NOMO-1 (cell line): Measurements from ENCODE around the gene SNRPD3.
A peak's percentile ranks its signal among the peaks of the same experiment; 100 is the strongest.

ENCODE experiments used
- DNase-seq, 2 experiments: peaks; one replicate each; lab custom pipeline; 2025; ENCODE audit not compliant: unreplicated experiment in 2 of 2; lab: John Stamatoyannopoulos, UW

The SNRPD3 gene

DNA sequence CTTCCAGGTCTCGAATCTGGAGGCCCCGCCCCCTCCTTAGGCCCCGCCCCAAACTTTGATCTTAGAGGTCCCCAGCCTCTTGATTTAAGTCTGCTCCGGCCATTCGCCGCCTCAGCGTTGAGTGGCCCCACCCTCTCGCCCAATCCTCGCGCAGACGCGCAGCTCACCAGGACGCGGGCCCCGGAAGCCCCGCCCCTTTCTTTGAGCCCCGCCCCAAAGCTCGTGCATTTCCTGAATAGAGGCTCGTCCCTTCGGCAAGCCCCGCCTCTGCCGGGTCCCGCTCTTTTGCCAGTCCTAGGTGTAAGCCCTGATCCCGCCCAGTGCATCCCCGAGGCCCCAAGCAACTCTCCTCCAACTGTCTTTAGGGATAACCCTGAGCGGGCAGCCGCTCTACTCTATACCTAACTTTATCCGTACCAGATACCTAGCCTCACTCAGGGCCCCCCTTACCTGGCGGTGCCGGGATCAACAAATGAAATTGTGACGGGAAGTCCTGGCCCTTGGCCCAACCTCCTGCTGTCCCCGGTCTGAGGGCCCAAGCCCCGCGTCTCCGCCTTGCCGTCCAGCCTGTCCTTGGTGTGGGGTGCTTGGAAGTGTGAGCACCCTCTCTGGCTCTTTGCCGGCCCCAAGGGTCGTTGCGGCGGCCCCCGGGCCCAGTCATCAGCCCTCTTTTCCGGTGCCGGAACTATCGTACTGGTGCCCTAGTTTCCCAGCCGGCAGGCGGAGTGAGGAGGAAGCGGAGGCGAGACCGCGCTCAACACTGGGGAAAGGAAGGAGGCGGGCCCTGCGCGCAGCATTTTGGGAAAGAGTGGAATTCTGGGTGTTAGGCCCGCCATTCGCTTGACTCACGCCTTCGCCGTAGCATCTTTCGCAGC lies at the start of gene SNRPD3:
TSS of gene SNRPD3 (plus strand) at position 835 of the 875 bp plus-strand sequence. CDS start 1,676 bp downstream, outside the sequence.
- DNase-seq = peak; percentile 94 to 98

DNA sequence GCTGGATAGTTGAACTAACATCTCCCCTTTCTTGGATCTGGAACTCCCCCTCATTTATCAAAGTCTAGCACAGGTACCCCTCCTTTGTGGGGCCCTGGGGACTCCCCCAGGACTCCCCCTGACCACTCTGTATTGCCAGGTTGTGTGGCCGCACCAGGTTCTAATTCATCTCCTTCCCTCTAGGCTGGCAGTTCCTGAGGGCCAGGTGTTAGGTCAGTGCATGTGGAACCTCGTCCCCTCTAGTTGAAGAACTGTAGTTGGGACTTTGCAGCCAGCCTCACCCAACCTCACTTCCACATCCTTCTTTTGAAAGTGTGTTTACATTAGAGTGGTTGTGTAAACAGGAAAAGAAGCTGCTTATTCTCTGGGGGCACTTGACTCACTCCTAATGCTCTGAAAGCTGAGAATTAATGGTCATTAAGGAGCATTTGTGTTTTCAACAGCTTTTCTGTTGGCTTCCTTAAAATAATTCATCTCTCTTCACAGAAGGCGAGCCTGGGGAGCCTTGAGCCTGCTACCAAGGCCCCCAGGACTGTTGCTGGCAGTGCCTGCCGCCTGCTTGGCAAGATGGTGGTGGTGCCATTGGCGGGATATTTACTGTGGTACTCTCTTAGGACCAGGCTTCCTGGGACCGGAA lies 48.9 kb upstream of the SNRPD3 start:
- DNase-seq = peak; percentile 62 to 80

DNA sequence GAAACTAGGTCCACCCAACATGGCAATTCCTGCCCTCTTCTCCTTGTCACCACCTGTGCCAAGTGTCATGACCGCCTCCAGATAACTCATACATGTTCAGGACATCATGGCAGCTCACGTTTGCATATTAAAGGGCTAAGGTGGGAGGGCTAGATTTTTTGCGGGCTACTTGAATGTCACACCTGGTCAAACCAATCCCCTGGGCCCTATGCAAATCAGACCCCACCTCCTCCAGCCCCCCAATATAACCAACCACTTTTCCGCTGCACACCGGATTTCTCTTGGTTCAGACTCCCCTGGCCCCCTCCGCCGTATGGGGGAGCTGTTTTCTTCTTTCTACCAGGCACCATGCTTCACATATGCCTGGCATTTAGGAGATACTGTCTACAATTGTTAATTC lies 48.1 kb upstream of the SNRPD3 start:
- DNase-seq = no peak

DNA sequence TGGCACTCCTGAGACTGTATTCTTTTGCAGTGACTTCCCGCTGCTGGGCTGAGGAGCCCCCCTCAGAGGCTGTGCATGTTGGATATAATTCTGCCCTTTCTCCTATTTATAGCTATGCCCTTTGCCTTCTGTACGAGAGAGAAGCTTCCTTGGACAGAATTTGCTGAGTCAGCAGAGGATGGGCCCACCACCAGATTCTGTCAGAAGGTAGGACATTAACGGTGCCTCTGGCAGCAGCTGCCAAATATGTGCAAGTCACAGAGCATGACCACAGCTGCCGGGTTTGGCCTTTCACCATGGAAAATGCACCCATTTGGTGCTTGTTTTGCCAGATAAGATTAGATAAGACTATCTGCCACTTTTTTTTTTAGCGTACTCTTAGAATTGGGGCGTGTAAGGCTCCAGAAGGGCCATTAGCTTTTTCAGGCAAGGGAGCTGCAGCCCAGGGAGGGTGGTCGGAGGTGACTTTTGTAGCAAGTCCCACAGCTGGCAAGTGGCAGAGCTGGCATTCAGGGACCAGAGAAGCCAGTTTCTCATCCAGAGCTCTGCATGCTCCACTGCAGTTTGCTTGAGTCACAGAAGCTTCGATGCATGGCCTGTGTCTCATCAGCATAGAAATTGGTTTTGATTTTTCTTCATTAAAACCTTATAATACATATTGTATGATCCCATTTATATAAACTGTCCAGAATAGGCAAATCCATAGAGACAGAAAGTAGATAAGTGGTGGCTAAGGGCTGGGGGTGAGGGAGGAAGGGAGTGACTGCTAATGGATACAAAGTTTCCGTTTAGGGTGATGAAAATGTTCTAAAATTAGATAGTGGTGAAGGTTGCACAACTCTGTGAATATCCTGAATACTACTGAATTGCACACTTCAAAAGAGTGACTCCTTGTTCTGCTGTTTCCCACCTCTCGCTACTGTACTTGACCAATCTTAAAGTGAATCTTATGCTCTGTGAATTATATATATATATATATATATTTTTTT lies 44.9 kb upstream of the SNRPD3 start:
- DNase-seq = peak; percentile 93 to 98

DNA sequence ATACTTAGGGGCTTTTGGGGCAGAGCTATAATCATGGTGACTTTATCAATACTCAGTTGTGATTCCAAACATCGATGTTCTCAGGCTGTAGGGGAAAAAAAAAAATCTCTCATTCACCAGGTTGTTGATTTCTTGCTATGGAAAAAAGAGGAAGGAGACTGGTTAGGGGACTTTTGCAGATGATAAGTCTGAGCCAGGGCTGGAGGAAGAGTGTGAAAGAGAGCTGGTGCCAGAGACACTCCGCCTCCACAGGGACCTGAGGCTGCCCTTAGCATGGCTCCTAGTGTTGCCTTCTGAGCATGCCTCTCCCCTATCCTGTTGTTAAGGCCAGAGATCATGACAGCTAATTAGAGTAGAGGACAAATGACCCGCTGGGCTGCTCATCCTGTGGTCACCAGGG lies 43.8 kb upstream of the SNRPD3 start:
- peak; percentile 37 to 49 for DNase-seq

DNA sequence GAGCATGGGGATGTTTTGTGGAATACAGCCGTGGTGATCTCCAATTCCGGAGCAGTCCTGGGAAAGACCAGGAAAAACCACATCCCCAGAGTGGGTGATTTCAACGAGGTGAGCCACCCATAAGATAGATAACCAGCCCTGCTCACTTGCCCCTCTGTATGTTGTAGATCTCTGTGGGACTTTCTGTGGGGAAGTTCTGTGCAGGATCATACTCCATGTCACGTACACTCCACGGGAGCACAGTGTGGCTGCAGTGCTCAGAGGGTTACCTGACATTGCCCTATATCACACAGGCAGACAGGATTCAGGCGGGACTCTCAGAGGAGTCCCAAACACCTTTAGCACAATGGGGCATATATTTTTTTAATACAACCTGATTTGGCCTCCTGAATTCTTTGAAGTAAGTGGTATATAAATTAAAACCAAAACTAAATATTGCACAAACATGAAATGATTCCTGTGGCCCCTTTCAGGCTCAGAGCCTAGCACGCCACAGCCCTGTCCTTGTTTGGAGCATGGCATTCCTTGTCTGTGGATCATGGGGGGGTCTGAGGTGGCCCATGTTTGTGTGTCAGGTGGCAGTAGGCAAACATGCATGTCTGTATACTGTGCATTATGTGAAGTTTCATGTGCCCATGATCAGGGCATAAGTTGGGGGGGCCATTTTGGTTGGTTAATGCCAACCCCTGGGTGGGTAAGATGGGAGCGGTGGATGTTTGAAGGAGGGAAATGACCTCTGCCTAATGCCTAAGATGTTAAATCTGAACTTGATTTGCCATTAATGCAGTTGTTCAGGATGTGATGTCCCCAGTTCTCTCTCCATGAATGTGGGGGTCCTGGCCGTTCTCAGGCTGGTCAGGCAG lies 42.2 kb upstream of the SNRPD3 start:
- no peak for DNase-seq

DNA sequence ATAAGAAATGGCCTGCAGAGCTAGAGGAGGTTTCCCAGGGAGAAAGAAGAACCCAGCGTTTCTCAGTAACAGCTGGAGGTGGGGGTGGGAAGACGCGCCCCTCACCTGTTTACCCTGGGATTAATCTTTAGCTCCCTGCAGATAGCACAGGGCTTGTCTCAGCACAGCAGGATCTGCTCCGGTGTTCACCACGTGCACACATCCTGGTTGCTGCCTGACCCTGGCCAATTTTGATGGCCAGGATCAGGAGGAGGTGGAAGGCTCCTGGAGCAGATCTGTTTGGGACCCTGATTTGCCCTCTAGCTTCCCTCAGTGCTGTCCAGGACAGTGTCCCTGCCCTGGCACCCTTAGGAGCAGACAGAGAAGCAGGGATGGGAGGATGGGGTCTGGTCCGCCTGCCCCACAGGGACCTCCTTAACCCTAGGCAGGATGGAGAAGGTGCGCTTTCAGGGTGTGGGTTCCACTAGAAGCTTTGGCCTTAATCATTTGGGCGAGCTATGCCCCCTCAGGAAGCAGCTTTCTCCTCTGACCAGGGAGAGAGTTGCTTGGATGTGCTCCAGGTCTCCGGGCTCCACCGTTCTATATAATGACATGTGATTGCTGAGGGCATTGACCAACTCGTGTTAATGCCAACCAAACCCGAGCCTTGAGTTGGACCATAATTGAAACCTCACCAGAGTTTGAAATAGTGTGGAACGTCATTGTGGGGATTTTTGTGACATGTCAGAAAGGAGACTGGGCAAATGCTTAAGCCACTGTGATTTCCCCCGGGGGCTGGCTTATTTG lies 41.4 kb upstream of the SNRPD3 start:
- DNase-seq = no peak

DNA sequence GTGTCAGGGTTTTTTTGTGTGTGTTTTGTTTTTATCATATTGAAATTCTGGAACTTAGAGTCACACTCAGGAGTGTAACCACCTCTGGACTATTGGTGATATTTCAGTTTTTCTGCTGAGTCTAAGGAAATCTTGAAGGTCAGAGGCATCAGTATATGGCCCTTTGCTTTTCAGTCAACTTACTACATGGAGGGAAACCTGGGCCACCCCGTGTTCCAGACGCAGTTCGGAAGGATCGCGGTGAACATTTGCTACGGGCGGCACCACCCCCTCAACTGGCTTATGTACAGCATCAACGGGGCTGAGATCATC lies 40.8 kb upstream of the SNRPD3 start:
- no peak for DNase-seq

DNA sequence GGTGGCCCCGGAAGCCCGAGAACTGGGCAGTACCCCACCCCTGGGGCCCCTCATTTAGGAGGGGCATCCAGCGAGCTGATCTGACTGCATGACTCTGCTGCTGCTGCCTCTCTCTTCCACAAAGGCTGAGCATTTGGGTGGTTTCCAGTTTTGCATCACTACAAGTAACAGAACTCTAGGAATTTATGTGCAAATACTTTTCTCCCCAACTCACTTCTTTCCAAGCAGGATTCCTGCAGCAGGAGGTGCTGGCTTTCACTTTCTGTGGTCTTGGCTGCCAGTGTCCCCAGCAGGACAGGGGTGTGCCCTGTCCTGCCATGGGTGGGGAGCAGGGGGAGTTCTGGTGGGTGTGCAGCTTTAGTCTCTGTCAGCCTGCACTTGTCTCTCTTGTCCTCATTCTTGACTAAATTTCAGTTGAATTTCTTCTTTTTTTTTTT lies 39.5 kb upstream of the SNRPD3 start:
- no peak for DNase-seq

DNA sequence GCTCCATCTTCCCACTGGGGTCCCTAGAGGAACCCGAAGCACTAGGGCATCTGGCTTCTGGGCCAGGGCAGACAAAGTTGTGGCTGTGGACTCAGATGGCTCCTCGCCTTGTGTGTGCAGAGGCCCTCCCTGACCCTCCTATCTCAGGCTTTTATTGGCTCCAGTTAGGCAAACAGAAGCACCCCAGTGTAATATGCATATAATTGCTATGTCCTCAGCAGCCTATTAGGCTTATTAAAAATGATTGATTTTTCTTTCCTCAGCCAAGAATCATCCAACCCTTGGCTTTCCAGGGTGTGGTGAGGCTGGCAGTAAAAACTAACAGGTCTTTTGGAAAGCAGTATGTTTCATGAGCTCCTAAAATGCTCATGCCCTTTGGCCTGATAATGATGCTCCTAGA lies 38.4 kb upstream of the SNRPD3 start:
- no peak for DNase-seq

DNA sequence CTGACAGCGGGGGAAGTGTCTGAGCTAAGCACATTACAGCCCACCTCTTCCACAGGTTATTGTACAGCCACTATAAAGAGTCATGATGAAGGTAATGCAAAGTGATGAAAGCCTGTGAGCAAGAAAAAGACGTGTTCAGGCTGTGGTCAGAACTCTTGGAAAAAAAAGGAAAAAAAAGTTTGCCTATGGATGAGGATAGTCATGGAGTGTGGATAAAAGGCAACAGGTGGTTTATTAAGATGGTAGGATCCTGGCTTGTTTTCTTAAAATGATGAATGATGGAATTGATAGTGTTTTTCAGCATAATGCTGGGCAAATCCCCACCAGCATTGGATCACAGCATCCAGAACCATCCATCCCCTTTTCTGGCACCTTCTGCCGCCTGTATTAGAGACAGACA lies 37.6 kb upstream of the SNRPD3 start:
- DNase-seq = no peak

DNA sequence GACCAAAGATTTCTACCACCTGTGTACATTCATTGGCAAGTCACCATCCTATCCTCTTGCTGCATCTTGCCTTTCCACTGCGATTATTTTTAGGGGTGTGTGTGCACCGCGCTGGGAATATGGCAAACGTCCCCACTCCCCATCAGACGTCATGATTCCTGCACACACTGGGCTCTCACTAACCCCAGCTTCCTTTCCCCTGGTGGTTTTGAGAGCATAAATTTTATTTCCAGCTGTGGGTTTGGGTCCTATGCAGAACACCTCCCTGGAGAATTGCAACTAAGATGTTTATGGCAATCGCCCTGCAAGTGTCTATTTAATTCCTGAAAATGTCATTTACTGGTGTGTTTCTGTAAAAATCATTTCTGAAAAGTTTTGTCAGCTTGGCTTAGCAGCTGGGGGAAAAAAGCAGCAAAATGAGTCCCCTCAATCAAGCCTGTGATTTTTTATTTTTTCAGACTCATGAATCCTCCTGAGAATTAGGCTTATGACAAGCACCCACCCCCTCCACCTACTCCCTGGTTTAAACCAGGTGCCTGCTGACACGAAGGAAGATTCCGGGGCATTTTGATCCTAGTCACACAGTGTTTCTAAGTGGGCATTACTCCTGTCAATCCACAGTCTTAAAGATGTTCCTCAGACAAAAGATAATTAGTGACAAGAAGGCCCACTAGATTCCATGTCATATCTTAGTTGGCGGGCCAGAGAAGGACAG lies 36.9 kb upstream of the SNRPD3 start:
- peak in 1 of 2 experiments; percentile 6 for DNase-seq

DNA sequence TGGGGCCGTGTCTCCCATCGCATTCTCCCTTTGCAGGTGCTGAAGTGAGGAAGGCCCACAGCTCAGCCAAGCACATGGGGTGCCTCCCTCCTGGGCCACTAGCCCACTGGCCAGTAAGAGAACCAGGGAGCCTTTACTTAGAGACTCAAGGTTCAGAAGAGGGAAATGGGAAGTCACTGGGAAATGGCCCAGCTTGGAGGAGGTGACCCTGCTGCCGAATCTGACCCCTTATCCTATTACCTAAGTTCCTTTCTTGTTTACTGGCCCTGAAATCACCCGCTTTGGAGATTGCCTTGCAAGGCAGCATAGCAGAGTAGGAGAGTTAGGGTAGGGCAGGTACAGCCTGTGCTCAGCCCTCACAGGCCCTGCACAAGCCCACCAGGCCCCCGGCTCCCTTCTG lies 36.3 kb upstream of the SNRPD3 start:
- peak in 1 of 2 experiments; percentile 14 for DNase-seq

DNA sequence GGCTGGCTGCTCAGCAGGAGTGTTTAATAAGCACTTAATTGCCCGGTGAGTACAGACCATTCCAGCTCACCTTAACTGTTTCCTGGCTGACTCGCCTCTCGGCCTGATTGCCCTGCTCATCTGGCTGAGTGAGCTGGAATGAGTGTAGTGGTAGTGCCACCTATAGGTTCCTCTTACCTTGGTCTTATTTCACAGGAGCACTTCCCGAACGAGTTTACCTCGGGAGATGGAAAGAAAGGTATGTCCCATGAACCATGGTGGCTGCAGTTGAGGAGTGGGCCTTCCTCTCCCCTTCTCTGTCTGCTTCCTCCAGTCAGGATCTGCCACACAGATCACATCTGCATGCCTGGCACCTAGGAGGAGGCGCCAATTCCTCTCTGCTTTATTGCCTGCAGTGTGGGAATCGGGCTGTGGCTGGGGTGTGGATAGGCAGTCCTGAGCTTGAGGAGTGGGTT lies 34.0 kb upstream of the SNRPD3 start:
- peak; percentile 41 to 65 for DNase-seq

DNA sequence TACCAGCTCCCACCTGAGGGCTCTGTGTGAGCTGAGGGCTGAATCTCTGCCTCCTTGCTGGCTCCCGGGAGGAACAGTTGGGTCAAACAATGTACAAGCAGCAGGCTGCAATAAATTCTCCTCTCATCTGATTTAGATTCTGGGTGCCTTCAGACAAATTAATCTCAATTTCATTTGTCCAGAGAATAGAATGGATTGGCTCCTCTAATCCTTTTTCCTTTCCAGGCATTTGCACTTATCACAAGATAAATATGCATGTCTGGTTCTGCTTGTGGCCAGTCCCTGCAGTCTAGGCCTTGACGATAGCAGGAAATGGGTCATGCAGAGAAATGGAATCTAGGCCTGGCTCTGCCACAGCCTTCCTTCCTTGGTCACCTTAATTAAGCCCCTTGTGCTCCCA lies 31.9 kb upstream of the SNRPD3 start:
- no peak for DNase-seq

DNA sequence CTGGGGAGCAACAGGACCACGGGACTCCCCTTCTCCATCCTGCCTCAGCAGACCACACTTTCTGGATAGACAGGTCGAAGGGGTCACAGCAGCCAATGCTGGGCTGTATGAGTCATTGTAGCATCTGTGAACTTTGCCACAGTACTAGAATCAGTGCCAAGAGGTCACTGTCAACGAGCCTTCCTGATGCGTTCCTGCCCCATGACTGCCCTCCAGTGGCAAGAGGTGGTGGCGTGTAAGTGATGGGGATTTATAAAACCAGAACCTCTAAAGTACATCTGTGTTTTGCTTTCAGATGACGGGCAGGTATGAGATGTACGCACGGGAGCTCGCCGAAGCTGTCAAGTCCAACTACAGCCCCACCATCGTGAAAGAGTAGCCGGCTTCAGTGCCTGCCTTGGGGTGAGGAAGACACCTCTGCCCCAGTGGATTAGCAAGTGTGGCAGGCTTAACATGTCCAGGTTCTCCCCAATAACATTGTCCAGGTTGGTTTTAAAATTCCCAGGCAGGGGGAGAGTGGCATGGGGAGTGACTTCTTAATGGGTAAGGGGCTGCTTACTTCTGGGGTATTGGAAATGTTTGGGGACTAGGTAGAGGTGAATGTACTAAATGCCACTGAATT lies 30.3 kb upstream of the SNRPD3 start:
- peak; percentile 38 to 79 for DNase-seq

DNA sequence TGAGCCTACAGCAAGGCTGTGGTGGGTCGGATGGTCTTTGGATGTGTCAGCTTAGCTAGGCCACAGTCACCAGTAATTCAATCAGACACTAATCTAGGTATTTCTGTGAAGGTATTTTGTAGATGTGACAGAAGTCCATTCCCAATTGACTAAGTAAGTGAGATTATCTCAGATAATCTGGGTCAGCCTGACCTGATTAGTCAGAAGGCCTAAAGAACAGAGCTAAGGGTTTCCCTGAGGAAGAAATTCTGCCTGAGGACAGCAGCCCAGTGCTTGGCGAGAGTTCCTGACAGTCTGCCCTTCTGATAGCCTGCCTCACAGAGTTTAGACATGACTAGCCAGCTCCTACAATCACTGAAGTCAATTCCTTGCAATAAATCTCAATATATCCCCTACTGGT lies 29.6 kb upstream of the SNRPD3 start:
- no peak for DNase-seq

DNA sequence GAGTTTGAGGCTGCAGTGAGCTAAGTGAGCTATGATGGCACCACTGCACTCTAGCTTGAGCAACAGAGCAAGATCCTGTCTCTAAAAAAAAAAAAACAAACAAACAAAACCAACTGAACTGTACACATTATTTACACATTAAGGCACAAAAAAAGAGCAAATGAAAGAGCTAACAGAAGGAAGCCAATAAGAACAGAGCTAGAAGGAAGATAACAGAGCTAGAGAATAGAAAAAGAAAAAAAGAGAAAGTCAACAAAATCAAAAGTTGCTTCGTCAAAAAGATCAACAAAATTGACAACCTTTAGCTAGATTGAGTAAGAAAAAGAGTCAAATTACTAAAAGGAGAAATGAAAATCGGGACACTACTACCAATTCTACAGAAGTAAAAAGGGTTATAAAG lies 25.9 kb upstream of the SNRPD3 start:
- peak in 1 of 2 experiments; percentile 33 for DNase-seq
